SK-N-SH (cell line): ENCODE data around the gene STX16. TPM values are rescaled to one million over a fixed set of nuclear protein-coding genes. Genes with fewer than 3 reads are reported as not detected.
A peak's percentile ranks its signal among the peaks of the same experiment; 100 is the strongest.

Experiments used
- CTCF ChIA-PET: fragments of 300-600, 350-600 bp; formaldehyde crosslinking; extraction: SDS; loops from one replicate; lab custom pipeline; 2021; lab: Yijun Ruan, JAX
- POLR2A ChIA-PET: fragments of 350-600 bp; sonication (Branson Sonifier 250); formaldehyde crosslinking; extraction: SDS; loops from one replicate; lab custom pipeline; 2020; ENCODE audit warnings: antibody characterized with exemption, inconsistent platforms; lab: Yijun Ruan, JAX
- DNase-seq: peaks from one replicate; pipeline ENCODE4 v3.0.0; 2012
- H2AFZ ChIP-seq: fragments of 200-600 bp; sonication (generic); 2 replicates; pipeline ENCODE4 v1.8.1; 2016; ENCODE audit warnings: antibody characterized with exemption, mild to moderate bottlenecking, low read depth
- H3F3A ChIP-seq: fragments of 200-600 bp; sonication (generic); replicated peaks from 2 replicates; pipeline ENCODE3; 2016; ENCODE audit warnings: antibody characterized with exemption, mild to moderate bottlenecking; ENCODE audit not compliant: insufficient read depth
- H3K27ac ChIP-seq, 2 experiments: fragments of 200-500 bp in 1 of 2; fragments of 200-600 bp in 1 of 2; sonication (Bioruptor generic) in 1 of 2; sonication (generic), shearing (Covaris generic) in 1 of 2; 2 replicates each; pipeline versions ENCODE4 v1.5.1 to v1.6.1; 2014 to 2016; ENCODE audit warnings: low read depth in 2 of 2, inconsistent platforms in 1 of 2, low read length in 1 of 2, mild to moderate bottlenecking in 1 of 2, mixed read lengths in 1 of 2
- H3K27me3 ChIP-seq: fragments of 200-600 bp; sonication (generic), shearing (Covaris generic); 2 replicates; pipeline ENCODE4 v1.6.1; 2016; ENCODE audit warnings: mixed run types; ENCODE audit not compliant: insufficient read depth
- H3K36me3 ChIP-seq, 2 experiments: fragments of 200-500 bp in 1 of 2; fragments of 200-600 bp in 1 of 2; sonication (Bioruptor generic) in 1 of 2; sonication (generic) in 1 of 2; replicated peaks in 1 of 2; 2 replicates each; pipeline versions ENCODE3 to v1.5.1; 2014 to 2016; ENCODE audit warnings: low read length in 1 of 2, mild to moderate bottlenecking in 1 of 2; ENCODE audit not compliant: insufficient read depth in 2 of 2, control insufficient read depth in 1 of 2
- H3K4me1 ChIP-seq, 2 experiments: fragments of 200-500 bp in 1 of 2; fragments of 200-600 bp in 1 of 2; sonication (Bioruptor generic) in 1 of 2; sonication (generic), shearing (Covaris generic) in 1 of 2; 2 replicates each; pipeline versions ENCODE4 v1.5.1 to v1.6.1; 2014 to 2016; ENCODE audit warnings: low read depth in 1 of 2, low read length in 1 of 2, mixed run types in 1 of 2; ENCODE audit not compliant: insufficient read depth in 2 of 2, control insufficient read depth in 1 of 2
- H3K4me2 ChIP-seq: fragments of 200-600 bp; sonication (generic), shearing (Covaris generic); 2 replicates; pipeline ENCODE4 v1.6.1; 2017; ENCODE audit warnings: mixed run types
- H3K4me3 ChIP-seq, 2 experiments: fragments of 200-500 bp in 1 of 2; fragments of 200-600 bp in 1 of 2; sonication (Bioruptor generic) in 1 of 2; sonication (generic), shearing (Covaris generic) in 1 of 2; 2 replicates each; pipeline versions ENCODE4 v1.5.1 to v1.8.1; 2014 to 2016; ENCODE audit warnings: low read depth in 2 of 2, inconsistent platforms in 1 of 2, low read length in 1 of 2, mild to moderate bottlenecking in 1 of 2, mixed read lengths in 1 of 2, moderate library complexity in 1 of 2
- H3K79me2 ChIP-seq: fragments of 200-600 bp; sonication (generic); 2 replicates; pipeline ENCODE4 v1.8.1; 2017; ENCODE audit warnings: mild to moderate bottlenecking; ENCODE audit not compliant: insufficient read depth
- H3K9ac ChIP-seq: fragments of 200-600 bp; sonication (generic); 2 replicates; pipeline ENCODE4 v1.6.1; 2017; ENCODE audit warnings: mixed run types
- H3K9me2 ChIP-seq: fragments of 200-600 bp; sonication (generic); 2 replicates; pipeline ENCODE4 v1.6.1; 2017; ENCODE audit warnings: mixed run types
- H3K9me3 ChIP-seq: fragments of 200-600 bp; sonication (generic); 2 replicates; pipeline ENCODE4 v1.6.1; 2017; ENCODE audit warnings: mixed run types, mild to moderate bottlenecking, moderate library complexity
- H4K20me1 ChIP-seq: fragments of 200-600 bp; sonication (generic); 2 replicates; pipeline ENCODE4 v1.6.1; 2017; ENCODE audit warnings: mild to moderate bottlenecking, mixed run types; ENCODE audit not compliant: insufficient read depth
- ELF1 ChIP-seq: IDR thresholded peaks from 2 replicates; pipeline ENCODE4 v1.4.0; 2012
- EZH2phosphoT487 ChIP-seq: fragments of 200-600 bp; sonication (generic); IDR thresholded peaks from 2 replicates; pipeline ENCODE4 v1.6.1; 2017; ENCODE audit warnings: low read depth, mixed run types, mild to moderate bottlenecking, antibody characterized with exemption, moderate library complexity, borderline replicate concordance
- FOSL2 ChIP-seq: IDR thresholded peaks from 2 replicates; pipeline ENCODE4 v1.4.0; 2012; ENCODE audit warnings: low read depth, mild to moderate bottlenecking, moderate library complexity, borderline replicate concordance
- FOXJ3 ChIP-seq: sonication (generic); formaldehyde crosslinking; IDR thresholded peaks from 2 replicates; pipeline ENCODE4 v1.5.1; 2020; ENCODE audit warnings: mild to moderate bottlenecking, missing genetic modification reagents
- FOXM1 ChIP-seq: IDR thresholded peaks from 2 replicates; pipeline ENCODE4 v1.4.0; 2012; ENCODE audit warnings: low read depth, mild to moderate bottlenecking
- GABPA ChIP-seq: IDR thresholded peaks from 2 replicates; pipeline ENCODE4 v1.4.0; 2012; ENCODE audit warnings: low read depth, mild to moderate bottlenecking
- NRF1 ChIP-seq: IDR thresholded peaks from 2 replicates; pipeline ENCODE4 v1.6.1; 2012; ENCODE audit warnings: low read depth, mild to moderate bottlenecking, low read length
- POLR2AphosphoS5 ChIP-seq: IDR thresholded peaks from 2 replicates; pipeline ENCODE4 v1.6.1; 2012; ENCODE audit warnings: low read depth, low read length
- RAD21 ChIP-seq: IDR thresholded peaks from 2 replicates; pipeline ENCODE4 v1.6.1; 2012; ENCODE audit warnings: mild to moderate bottlenecking, low read length
- RCOR1 ChIP-seq: fragments of 150-350 bp; IDR thresholded peaks from 2 replicates; pipeline ENCODE4 v1.6.1; 2017; ENCODE audit warnings: antibody characterized with exemption, low read length
- RFX5 ChIP-seq: IDR thresholded peaks from 2 replicates; pipeline ENCODE4 v1.6.1; 2012; ENCODE audit warnings: mild to moderate bottlenecking, improper control_type of control experiment, low read length
- RXRA ChIP-seq: IDR thresholded peaks from 2 replicates; pipeline ENCODE4 v1.4.0; 2012; ENCODE audit warnings: low read depth, mild to moderate bottlenecking, borderline replicate concordance
- SIN3A ChIP-seq: IDR thresholded peaks from 2 replicates; pipeline ENCODE4 v1.6.1; 2012; ENCODE audit warnings: low read depth, mild to moderate bottlenecking, low read length, moderate library complexity, borderline replicate concordance
- TAF1 ChIP-seq: IDR thresholded peaks from 2 replicates; pipeline ENCODE4 v1.6.1; 2012; ENCODE audit warnings: low read depth, mild to moderate bottlenecking, low read length, moderate library complexity, borderline replicate concordance
- TCF12 ChIP-seq: IDR thresholded peaks from 2 replicates; pipeline ENCODE4 v1.4.0; 2012
- TEAD4 ChIP-seq: IDR thresholded peaks from 2 replicates; pipeline ENCODE4 v1.4.0; 2012; ENCODE audit warnings: mild to moderate bottlenecking, borderline replicate concordance; ENCODE audit not compliant: insufficient read depth
- YY1 ChIP-seq: IDR thresholded peaks from 2 replicates; pipeline ENCODE4 v1.4.0; 2012; ENCODE audit warnings: low read depth, mild to moderate bottlenecking
- WGBS: methylation state at CpG from one replicate; pipeline ENCODE4 v1.1.6; 2017; ENCODE audit warnings: low lambda C conversion rate; 5-methylcytosine and 5-hydroxymethylcytosine counted together
- polyA plus RNA-seq, 3 experiments: library from polyadenylated mRNA; depleted of rRNA; stranded (reverse); fragments of >200 nt; gene quantifications; 2 replicates each; pipeline ENCODE4 v1.2.3, GENCODE V29; 2012
- TF ChIP-seq, protein P1 (sequence below): IDR thresholded peaks from 2 replicates; pipeline ENCODE4 v1.4.0; 2012; ENCODE audit warnings: low read depth
- TF ChIP-seq, protein P2 (sequence below): IDR thresholded peaks from 2 replicates; pipeline ENCODE4 v1.4.0; 2012; ENCODE audit warnings: low read depth, borderline replicate concordance
- TF ChIP-seq, protein P3 (sequence below): fragments of 200-600 bp; sonication (generic); IDR thresholded peaks from 2 replicates; pipeline ENCODE4 v1.6.1; 2017; ENCODE audit warnings: antibody characterized with exemption, mild to moderate bottlenecking, moderate library complexity
- TF ChIP-seq, protein P4 (sequence below): IDR thresholded peaks from 2 replicates; pipeline ENCODE4 v1.6.1; 2012; ENCODE audit warnings: mild to moderate bottlenecking, low read depth, low read length, moderate library complexity

The STX16 gene
- polyA plus RNA-seq, 1 of the 3 experiments (the other 2 are of a cell fraction) = 63.8 TPM

DNA sequence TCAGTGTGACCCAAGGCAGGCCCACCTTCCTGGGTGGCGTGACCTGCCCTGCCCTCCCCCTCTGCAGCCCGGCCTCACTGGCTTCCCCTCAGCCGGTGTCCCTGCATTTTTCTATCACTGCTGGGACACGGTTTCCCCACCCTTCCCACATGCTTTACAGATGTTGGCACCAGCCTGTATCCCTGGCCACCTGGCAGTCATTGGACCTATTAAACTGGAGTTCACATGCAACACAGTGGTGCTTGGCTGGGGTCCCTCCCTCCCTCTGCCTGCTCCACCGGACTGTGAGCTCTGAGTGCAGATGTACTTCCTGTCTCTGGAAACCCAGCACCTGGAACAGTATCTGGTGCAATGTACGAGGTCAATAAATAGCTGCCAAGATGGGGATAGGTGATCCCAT lies 25.5 kb upstream of the STX16 start:
- WGBS = 86% methylated on average over 6 of the region's 6 CpGs
- H2AFZ ChIP-seq = no peak overlapping the region
- no peak for DNase-seq
- H3K4me1 ChIP-seq = peaks cover 27 to 39% of the 10 kb centered on the region in 2 experiments
- H3K9me2 ChIP-seq = no peaks in the 10 kb centered on the region
- H3F3A ChIP-seq = peaks cover 12% of the 10 kb centered on the region
- H3K79me2 ChIP-seq = no peaks in the 10 kb centered on the region
- no peaks in the 10 kb centered on the region for H3K36me3 ChIP-seq
- ChIA-PET CTCF (interaction anchor here (0.9 to 1.0 kb wide), 2 partner anchors 11 to 935 kb away, joined by 3 to 6 read pairs; no protein-coding TSS in a partner anchor), POLR2A (no interaction called here)
- no peak overlapping the region for H3K4me2 ChIP-seq
- no peaks in the 10 kb centered on the region for H4K20me1 ChIP-seq
- H3K9me3 ChIP-seq = no peaks in the 10 kb centered on the region
- no peak for TF ChIP-seq YY1
- TF ChIP-seq EZH2phosphoT487 = no peak
- TF ChIP-seq RFX5 = no peak
- TF ChIP-seq FOXJ3 (CRISPR knock-in tag) = no peak
- no peak for TF ChIP-seq TCF12
- TF ChIP-seq, protein P1, sequence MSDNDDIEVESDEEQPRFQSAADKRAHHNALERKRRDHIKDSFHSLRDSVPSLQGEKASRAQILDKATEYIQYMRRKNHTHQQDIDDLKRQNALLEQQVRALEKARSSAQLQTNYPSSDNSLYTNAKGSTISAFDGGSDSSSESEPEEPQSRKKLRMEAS = no peak
- TF ChIP-seq, all 33 proteins: peak for 0
- H3K27ac ChIP-seq = peak overlapping the region in 1 of 2 experiments; percentile 99; a peak in 3 of 4 replicates
- H3K9ac ChIP-seq = no peak overlapping the region
- no peak overlapping the region for H3K4me3 ChIP-seq
- no peaks in the 10 kb centered on the region for H3K27me3 ChIP-seq

DNA sequence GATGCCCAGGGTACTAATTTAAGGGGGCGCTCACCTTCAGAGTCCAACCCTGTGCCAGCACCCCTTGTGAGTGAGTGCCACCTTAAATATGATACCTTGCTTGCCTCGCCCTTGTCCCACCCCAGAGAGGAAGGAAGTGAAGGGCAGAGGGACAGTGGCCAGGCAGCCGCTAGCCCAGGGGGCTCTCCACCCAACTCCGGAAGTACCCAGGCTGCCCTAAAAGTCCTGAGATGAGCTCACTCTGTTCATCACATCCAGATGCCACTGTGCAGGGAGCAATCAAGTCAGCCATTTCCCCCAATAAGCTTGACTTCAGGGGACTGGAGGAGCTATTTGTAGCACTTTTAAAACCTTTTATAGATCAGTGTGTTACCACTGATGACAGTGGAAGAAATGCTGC lies 25.0 kb upstream of the STX16 start:
- DNase-seq = no peak
- Histone ChIP-seq H3K9me2 (no peaks in the 10 kb centered on the region), H3K4me2 (no peak overlapping the region), H3F3A (peaks cover 12% of the 10 kb centered on the region), H3K9me3 (no peaks in the 10 kb centered on the region), H3K27me3 (no peaks in the 10 kb centered on the region), H2AFZ (no peak overlapping the region), H3K27ac (peak overlapping the region in 1 of 2 experiments; percentile 99; a peak in 2 of 4 replicates), H3K4me1 (peaks cover 29 to 39% of the 10 kb centered on the region in 2 experiments), H3K9ac (no peak overlapping the region), H3K79me2 (no peaks in the 10 kb centered on the region), H3K4me3 (no peak overlapping the region), H4K20me1 (no peaks in the 10 kb centered on the region), H3K36me3 (no peaks in the 10 kb centered on the region)
- 67% methylated on average over 1 of the region's 4 CpGs for WGBS
- POLR2A ChIA-PET = no interaction called here
- CTCF ChIA-PET = interaction anchor here (0.6 to 1.0 kb wide), 3 partner anchors 11 to 934 kb away, joined by 3 to 6 read pairs (median 3); no protein-coding TSS in a partner anchor
- TF ChIP-seq TEAD4 (no peak), RCOR1 (no peak), FOXM1 (no peak), FOXJ3 (CRISPR knock-in tag) (no peak), RXRA (no peak), NRF1 (no peak), SIN3A (no peak), RAD21 (no peak), TAF1 (no peak), EZH2phosphoT487 (no peak), FOSL2 (no peak), GABPA (no peak), ELF1 (no peak), POLR2AphosphoS5 (no peak)
- TF ChIP-seq, protein P2, sequence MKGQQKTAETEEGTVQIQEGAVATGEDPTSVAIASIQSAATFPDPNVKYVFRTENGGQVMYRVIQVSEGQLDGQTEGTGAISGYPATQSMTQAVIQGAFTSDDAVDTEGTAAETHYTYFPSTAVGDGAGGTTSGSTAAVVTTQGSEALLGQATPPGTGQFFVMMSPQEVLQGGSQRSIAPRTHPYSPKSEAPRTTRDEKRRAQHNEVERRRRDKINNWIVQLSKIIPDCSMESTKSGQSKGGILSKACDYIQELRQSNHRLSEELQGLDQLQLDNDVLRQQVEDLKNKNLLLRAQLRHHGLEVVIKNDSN = no peak
- TF ChIP-seq, protein P3, sequence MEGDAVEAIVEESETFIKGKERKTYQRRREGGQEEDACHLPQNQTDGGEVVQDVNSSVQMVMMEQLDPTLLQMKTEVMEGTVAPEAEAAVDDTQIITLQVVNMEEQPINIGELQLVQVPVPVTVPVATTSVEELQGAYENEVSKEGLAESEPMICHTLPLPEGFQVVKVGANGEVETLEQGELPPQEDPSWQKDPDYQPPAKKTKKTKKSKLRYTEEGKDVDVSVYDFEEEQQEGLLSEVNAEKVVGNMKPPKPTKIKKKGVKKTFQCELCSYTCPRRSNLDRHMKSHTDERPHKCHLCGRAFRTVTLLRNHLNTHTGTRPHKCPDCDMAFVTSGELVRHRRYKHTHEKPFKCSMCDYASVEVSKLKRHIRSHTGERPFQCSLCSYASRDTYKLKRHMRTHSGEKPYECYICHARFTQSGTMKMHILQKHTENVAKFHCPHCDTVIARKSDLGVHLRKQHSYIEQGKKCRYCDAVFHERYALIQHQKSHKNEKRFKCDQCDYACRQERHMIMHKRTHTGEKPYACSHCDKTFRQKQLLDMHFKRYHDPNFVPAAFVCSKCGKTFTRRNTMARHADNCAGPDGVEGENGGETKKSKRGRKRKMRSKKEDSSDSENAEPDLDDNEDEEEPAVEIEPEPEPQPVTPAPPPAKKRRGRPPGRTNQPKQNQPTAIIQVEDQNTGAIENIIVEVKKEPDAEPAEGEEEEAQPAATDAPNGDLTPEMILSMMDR = no peak
- TF ChIP-seq, protein P1 = no peak
- TF ChIP-seq, protein P4, sequence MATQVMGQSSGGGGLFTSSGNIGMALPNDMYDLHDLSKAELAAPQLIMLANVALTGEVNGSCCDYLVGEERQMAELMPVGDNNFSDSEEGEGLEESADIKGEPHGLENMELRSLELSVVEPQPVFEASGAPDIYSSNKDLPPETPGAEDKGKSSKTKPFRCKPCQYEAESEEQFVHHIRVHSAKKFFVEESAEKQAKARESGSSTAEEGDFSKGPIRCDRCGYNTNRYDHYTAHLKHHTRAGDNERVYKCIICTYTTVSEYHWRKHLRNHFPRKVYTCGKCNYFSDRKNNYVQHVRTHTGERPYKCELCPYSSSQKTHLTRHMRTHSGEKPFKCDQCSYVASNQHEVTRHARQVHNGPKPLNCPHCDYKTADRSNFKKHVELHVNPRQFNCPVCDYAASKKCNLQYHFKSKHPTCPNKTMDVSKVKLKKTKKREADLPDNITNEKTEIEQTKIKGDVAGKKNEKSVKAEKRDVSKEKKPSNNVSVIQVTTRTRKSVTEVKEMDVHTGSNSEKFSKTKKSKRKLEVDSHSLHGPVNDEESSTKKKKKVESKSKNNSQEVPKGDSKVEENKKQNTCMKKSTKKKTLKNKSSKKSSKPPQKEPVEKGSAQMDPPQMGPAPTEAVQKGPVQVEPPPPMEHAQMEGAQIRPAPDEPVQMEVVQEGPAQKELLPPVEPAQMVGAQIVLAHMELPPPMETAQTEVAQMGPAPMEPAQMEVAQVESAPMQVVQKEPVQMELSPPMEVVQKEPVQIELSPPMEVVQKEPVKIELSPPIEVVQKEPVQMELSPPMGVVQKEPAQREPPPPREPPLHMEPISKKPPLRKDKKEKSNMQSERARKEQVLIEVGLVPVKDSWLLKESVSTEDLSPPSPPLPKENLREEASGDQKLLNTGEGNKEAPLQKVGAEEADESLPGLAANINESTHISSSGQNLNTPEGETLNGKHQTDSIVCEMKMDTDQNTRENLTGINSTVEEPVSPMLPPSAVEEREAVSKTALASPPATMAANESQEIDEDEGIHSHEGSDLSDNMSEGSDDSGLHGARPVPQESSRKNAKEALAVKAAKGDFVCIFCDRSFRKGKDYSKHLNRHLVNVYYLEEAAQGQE = no peak
